AG04450 (cell line): ENCODE data around the gene RASSF6. TPM values are rescaled to one million over a fixed set of nuclear protein-coding genes. Genes with fewer than 3 reads are reported as not detected.

Experiments used
- CTCF ChIA-PET: fragments of 300-600, 350-600 bp; formaldehyde crosslinking; extraction: SDS; loops from one replicate; lab custom pipeline; 2022; ENCODE audit warnings: antibody characterized with exemption, inconsistent platforms; lab: Charles Lee
- POLR2A ChIA-PET: fragments of 350-600 bp; formaldehyde crosslinking; extraction: SDS; loops from one replicate; lab custom pipeline; 2021; ENCODE audit warnings: antibody characterized with exemption, inconsistent platforms; lab: Yijun Ruan, JAX
- DNase-seq: peaks from one replicate; pipeline ENCODE4 v3.0.0-alpha.2; 2011; ENCODE audit warnings: low read depth, low spot score
- H3K27ac ChIP-seq: one replicate; pipeline ENCODE4 v1.5.1; 2012; ENCODE audit warnings: low read depth, low read length, control low read depth
- H3K27me3 ChIP-seq: one replicate; pipeline ENCODE4 v1.6.0; 2012; ENCODE audit warnings: low read length; ENCODE audit not compliant: control insufficient read depth, insufficient read depth
- H3K4me3 ChIP-seq: 2 replicates; pipeline ENCODE4 v1.5.1; 2011; ENCODE audit warnings: mild to moderate bottlenecking, low read depth, low read length, control low read depth
- H3K9me3 ChIP-seq: 2 replicates; pipeline ENCODE4 v1.5.1; 2012; ENCODE audit warnings: low read length; ENCODE audit not compliant: control insufficient read depth, insufficient read depth
- CTCF ChIP-seq: IDR thresholded peaks from 2 replicates; pipeline ENCODE4 v1.5.1; 2011; ENCODE audit warnings: low read depth, low read length, control low read depth, inconsistent platforms
- polyA plus RNA-seq: library from polyadenylated mRNA; depleted of rRNA; stranded (reverse); fragments of >200 nt; gene quantifications from 2 replicates; pipeline ENCODE4 v1.2.3, GENCODE V29; 2011

RASSF6 gene
- polyA plus RNA-seq, 1 experiment: 0.07 TPM

GRCh38 chr4:73663576-73663975 is 43.3 kb upstream of the RASSF6 start:
- no peak for DNase-seq
- CTCF ChIA-PET: interaction anchor here (0.6 to 6.7 kb wide), 22 partner anchors 9 to 913 kb away, joined by 3 to 92 read pairs (median 4); no protein-coding TSS in a partner anchor
- POLR2A ChIA-PET: interaction anchor here (0.6 kb wide), 1 partner anchor 143 kb away, joined by 4 read pairs; no protein-coding TSS in a partner anchor
- Histone ChIP-seq H3K27ac (no peak overlapping the region), H3K4me3 (no peak overlapping the region), H3K9me3 (no peaks in the 10 kb centered on the region), H3K27me3 (no peaks in the 10 kb centered on the region)
- no peak for TF ChIP-seq CTCF

GRCh38 chr4:73662709-73663546 is 42.7 kb upstream of the RASSF6 start:
- POLR2A ChIA-PET: interaction anchor here (0.6 to 1.4 kb wide), 3 partner anchors 42 to 254 kb away, joined by 4 to 7 read pairs (median 4); no protein-coding TSS in a partner anchor
- H3K27me3 ChIP-seq: no peaks in the 10 kb centered on the region
- no peaks in the 10 kb centered on the region for H3K9me3 ChIP-seq
- CTCF ChIA-PET: interaction anchor here (0.6 to 6.7 kb wide), 33 partner anchors 8 to 914 kb away, joined by 3 to 92 read pairs (median 4); no protein-coding TSS in a partner anchor
- no peak overlapping the region for H3K4me3 ChIP-seq
- H3K27ac ChIP-seq: no peak overlapping the region
- TF ChIP-seq CTCF: peak; percentile 60
- no peak for DNase-seq

GRCh38 chr4:73661646-73662119 is 41.4 kb upstream of the RASSF6 start:
- no peak overlapping the region for H3K4me3 ChIP-seq
- H3K9me3 ChIP-seq: no peaks in the 10 kb centered on the region
- no peak overlapping the region for H3K27ac ChIP-seq
- TF ChIP-seq CTCF: peak; percentile 50
- POLR2A ChIA-PET: interaction anchor here (0.9 to 1.4 kb wide), 6 partner anchors 15 to 448 kb away, joined by 3 to 8 read pairs (median 4); partner anchors contain the start of gene CXCL3
- no peaks in the 10 kb centered on the region for H3K27me3 ChIP-seq
- DNase-seq: peak; percentile 96
- CTCF ChIA-PET: interaction anchor here (0.6 to 6.7 kb wide), 35 partner anchors 7 to 478 kb away, joined by 3 to 92 read pairs (median 4); partner anchors contain the start of gene CXCL2

GRCh38 chr4:73660808-73661207 is 40.6 kb upstream of the RASSF6 start:
- DNase-seq: no peak
- Histone ChIP-seq H3K27me3 (no peaks in the 10 kb centered on the region), H3K9me3 (no peaks in the 10 kb centered on the region), H3K27ac (no peak overlapping the region), H3K4me3 (no peak overlapping the region)
- TF ChIP-seq CTCF: no peak
- POLR2A ChIA-PET: interaction anchor here (0.7 to 1.3 kb wide), 3 partner anchors 377 to 449 kb away, joined by 3 to 5 read pairs (median 3); partner anchors contain the start of gene CXCL3
- CTCF ChIA-PET: interaction anchor here (0.9 to 6.7 kb wide), 12 partner anchors 8 to 473 kb away, joined by 3 to 92 read pairs (median 5); partner anchors contain the start of gene CXCL2
